ENCODE data around the gene CAPN15.

The CAPN15 gene

DNA sequence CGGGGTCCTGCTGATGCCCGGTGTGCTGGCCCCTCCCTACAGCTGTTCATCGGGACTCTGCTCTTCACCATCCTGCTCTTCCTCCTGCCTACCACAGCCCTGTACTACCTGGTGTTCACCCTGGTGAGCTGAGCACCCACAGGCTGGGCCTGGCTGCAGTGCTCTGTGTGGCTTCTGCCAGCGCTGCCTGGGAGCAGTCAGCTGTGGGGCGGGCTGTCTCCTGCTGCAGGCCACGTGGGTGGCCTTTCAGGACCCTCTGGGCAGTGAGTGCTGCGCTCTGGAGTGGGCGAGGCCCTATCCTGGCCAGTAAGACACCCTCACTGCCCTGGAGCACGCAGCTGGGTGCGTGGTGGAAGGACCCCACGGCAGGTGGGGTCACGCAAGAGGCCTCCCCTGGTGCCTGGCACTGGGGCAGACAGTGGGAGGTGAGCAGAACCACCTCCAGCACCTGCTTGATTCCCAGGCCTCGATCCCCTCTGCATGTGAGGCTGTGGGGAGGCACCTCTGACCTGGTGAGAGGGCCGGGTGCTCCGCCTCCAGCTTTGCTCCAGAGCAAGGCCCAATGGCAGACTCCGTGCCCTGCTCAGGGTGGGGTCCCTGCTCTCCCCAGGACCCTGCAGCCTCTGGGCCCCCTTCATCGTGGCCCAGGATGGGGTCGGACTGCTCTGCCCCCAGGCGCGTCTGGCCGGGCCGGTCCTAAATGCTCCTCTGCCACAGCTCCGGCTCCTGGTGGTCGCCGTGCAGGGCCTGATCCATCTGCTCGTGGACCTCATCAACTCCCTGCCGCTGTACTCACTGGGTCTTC is 52.8 kb downstream of the CAPN15 start:
- DNase-seq = no peak

DNA sequence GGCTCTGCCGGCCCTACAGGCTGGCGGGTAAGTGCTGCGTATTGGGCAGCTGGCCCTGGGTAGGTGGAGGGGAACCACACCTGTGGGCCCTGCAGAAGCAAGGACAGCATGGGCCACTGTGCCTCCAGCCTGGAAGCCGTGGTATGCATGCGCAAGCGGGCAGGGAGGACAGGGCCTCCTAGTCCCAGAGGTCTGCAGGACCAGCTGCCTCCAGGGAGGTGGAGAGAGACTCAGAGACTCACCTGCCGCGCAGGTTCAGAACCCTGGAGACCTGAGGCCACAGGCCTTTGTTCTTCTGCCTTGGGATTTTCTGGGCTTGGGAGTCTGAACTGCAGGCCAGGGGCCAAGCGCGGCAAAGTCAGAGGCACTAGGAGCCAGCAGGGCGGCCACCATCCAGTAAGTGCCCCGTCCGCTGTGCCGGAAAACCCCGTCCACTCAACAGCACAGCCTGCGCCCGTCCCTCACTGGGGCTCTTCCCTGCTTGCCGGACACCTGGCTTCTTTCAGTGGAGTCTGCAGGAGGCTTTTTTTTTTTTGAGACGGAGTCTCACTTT is 53.5 kb downstream of the CAPN15 start:
- no peak for DNase-seq

DNA sequence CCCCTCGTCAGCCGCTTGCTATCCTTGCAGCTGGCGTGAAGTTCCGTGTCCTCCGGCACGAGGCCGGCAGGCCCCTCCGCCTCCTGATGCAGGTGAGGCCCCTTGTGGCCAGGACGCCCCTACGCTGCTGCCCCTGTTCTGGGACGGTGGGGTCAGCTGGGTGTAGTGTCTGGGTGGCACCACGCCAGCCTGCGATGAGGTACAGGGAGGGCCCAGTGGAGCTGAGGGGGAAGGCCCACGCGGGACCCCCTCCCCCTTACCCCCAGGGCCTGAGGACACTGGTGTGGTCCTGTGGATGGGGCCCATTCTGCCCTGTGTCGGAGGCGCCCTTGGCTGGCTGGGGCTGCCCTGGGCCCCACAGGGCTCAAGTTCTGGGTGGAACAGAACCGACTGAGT is 54.7 kb downstream of the CAPN15 start:
- DNase-seq = no peak

DNA sequence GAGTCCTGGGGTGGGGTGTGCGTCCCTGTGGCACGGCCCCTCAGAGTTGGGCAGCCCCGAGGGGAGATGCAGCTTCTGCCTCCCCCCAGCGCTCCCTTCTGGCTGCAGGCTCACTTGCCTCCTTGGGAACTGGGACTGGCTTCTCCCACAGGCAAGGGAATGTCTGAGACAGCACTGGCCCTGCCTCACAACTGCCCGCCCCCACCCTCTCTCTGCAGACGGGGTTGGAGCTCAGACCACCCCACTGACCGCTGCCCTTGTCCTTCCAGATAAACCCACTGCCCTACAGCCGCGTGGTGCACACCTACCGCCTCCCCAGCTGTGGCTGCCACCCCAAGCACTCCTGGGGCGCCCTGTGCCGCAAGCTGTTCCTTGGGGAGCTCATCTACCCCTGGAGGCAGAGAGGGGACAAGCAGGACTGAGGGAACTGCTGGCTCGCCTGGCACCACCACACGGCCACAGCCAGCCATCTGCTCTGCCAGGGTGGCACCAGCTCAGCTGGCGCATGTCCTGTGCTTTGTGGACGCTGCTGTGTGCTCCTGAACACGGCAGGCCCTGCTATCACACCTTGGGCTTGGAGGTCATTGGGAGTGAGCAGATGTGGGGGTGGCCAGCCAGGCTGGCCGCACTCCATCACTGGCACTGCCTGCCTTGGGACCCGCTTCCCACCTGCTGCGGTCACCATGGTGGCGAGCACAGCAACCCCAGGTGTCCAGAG is 55.3 kb downstream of the CAPN15 start:
- DNase-seq = no peak

DNA sequence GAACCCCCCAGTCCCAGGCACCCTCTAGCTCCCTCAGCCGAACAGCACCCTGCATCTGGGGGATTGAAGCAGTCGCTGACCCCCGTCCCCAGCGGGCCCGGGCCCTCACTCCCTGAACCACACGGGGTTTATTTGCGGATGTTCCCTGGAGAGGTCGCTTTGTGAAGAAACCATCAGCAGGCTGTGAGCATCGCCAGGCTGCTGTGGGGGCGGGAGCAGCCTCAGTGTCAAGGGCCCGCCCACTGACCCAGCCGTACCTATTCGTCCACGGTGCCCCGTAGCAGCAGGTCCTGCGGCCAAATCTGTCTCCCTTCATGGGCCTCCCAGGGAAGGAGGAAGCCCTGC is 55.9 kb downstream of the CAPN15 start:
- no peak for DNase-seq

DNA sequence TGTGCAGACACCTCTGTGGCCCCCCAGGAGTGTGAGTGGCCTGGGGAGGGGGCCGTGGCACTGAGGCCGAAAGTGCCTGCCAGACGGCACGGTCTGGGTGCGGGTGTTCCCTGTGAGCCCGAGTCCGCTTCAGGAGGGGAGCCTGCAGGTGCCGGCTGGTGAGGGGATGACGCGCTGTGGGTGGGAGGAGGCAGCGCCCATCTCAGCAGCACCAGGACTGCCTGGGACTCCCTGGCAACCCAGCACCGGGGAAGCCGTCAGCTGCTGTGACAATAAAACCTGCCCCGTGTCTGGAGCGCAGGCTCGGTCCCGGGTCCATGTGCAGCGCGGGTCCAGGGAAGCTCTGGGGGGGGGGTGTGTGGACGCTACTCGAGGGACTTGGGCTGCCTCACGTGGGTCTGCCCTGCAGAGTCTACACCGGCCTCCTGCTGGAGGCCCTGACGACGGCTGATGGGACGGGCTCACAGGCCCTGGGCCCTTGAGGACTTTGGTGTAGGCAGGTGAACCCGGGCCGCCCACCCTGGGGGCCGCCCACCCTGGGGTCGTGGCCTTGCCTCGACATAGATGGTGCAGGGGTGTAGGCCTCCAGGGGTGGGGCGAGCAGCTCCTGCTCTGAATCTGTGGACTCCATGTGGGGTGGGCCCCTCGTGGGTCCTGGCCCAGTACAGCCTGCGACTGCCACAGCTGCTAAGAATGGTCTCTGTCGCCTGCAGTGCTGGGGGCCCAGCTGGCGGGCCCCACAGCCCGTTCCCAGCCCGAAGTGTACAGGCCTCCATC is 56.5 kb downstream of the CAPN15 start:
- no peak for DNase-seq

DNA sequence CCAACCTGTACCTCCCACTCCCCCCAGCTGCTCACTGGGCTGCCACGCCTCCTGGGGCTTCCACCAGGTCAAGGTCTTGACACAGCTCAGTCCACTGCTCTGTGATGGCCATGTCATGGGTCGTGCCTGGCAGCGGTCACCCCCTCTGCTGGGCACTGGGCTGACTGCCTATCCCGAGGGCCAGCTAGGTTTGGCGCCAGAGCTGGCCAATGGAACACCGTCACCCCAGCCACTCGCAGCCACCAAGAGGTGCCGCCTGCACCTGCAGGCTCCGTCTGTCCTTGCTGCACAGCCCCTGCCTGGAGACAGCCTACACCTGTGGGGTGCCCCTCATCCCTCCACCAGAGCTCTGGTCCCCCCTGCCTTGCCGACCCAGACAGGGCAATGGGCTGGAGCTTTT is 57.8 kb downstream of the CAPN15 start:
- DNase-seq = no peak

DNA sequence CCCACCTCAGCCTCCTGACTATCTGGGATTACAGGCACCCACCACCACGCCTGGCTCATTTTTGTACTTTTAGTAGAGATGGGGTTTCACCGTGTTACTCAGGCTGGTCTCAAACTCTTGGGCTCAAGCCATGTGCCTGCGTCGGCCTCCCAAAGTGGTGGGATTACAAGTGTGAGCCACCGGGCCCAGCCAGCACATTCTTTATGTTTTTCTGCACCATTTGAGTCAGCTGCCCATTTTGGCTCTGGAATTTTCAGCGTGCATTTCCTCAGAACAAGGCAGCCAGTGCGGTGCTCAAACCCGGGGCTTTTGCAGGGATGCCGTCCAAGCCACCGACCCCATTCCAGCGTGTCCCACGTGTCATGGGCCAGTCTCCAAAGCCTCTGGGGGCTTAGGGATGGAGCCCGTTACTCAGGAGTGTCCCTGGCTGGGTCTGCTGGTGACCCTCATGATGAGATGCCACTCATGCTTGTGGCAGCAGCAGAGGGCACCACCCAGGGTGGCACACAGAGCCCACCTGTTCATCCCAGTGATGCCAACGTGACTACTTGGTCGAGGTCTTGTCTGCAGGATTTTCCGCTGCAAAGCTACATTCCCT is 58.6 kb downstream of the CAPN15 start:
- no peak for DNase-seq

DNA sequence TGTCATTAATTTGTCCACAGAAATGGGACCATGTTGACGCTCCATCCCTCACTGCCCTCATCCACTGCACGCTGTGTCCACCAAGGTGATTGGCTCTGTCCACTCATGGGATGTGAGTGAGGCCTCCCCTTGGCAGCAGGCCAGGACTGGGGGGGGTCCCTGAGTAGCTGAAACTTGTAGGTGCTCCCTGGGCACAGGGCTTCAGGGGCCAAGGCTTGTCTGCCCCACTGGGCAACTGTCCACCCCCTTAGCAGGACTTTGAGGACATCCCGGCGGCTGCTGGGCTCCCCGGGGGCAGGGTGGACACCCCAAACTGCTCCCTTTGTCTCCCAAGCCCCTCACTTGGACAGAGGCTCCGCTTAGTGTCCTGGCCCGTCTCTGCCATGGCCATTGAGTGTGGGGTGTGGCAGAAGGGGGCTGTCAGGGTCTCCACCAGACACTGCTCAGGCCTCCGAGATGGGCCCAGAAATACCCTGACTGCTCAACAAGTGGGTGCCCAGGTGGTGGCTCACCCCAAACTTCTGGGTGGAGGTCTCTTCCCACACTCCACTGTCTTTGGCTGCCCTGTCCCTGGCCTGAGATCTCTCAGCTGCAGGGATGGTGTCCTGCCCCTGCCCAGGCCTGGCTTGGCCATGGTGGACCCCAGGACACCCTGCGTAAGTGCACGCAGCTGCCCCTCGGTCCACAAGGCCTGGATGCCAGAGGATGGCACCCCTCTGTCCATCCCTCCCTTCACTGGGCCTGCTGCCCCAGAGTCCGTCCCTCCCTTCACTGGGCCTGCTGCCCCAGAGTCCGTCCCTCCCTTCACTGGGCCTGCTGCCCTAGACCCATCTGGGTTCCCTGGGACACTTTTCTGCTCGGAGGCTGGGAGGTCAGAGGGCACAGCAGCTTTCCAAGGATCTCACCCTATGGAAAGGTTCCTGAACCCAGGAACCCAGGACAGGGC is 59.4 kb downstream of the CAPN15 start:
- no peak for DNase-seq

DNA sequence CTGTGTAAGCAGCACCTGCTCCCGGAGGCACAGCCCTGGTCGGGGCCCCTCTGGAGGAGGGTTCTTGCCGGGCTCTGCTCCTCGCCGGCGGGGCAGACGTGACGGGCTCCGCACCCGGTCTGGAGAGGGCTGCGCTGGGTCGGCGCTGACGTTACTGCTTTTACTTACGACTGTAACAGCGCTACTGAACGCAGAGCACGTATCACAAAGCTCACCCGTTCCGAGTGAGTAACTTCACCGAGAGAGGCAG is 61.1 kb downstream of the CAPN15 start:
- DNase-seq = no peak

DNA sequence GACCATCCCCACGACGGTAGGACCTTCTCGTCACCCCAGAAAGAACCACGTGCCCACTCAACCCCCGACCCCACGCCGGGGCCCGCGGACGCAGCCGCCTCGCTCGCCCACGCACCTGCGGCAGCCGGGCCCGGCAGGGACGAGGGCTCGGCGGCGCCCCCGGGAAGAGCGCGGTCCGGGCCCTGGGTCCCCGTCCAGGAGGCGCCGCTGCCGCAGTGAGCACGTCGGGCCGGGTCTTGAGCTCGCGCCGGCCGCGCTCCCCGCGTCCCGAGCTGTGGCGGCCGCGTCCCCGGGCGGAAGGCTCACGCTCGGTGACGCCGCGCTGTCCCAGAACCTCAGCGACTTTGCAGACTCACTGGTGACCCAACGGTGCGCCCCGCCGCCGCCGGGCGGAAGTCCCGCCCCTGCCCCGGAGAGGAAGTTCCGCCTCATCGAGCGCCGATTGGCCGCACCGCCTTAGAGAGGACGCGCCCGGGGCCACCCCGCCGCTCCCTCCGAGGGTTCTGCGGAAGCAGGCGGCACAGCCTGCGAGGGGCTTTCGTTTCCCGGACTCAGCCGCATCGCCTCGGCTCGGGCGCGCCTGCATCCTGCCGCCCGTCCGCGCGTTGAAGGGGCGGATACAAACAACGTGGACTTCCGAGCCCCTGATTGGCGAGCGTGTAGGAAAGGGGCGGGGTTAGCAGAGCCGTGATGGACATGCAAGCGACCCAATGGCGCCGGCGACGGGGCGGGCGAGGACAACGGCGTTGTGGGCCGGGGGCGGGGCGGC is 61.6 kb downstream of the CAPN15 start:
- peak; percentile 98 for DNase-seq

DNA sequence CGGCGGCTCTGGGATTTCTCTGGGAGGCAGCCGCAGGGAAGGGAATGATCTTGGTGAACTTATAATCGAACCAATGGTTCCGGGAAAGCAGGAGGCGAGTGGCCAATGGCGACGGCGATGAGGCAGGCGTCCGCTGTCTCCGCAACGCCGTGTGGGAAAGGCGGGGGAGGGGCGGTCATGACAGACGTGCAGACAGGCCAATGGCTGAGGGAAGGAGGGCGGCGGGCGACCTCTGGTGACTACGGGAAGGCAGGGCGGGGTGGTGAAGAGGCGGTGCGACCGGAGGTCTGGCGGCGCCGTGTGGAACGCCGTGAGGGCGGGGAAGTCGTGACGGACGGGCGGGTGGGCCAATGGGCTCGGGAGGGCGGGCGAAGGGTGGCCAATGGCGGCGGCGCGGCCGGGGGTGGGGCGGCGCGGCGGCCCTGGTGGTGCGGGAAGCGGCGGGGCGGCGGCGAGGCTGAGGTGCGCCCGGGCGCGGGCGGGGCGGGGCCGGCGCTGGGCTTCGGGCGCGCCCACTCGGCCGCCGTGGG is 62.2 kb downstream of the CAPN15 start, which contains the start of gene RAB40C:
Gene RAB40C (plus strand): TSS at position 409 of the 530 bp plus-strand sequence. CDS start 226 bp downstream, outside the sequence.
- peak; percentile 98 for DNase-seq

DNA sequence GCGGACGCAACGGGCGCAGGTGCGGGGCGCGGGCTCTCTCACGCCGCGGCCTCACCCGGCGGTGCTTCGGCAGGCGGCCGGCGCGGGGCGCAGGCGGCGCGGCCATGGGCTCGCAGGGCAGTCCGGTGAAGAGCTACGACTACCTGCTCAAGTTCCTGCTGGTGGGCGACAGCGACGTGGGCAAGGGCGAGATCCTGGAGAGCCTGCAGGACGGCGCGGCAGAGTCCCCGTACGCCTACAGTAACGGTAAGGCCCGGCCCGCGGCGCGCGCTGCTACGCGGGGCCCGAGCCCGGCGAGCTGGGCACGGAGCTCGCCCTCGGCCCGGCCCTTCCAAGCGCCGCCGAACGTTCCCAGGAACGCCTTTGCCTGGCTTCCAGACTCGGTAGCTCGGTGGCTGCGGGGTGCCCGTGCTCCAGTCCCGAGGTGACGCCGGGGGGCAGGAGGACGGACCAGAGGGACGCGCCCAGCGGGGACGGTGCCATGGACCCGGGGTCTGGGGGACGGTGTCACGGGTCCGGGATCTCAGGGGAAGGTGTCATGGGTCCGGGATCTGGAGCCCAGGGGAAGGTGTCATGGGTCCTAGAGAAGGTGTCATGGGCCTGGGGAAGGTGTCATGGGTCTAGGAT is 62.8 kb downstream of the CAPN15 start:
- no peak for DNase-seq

DNA sequence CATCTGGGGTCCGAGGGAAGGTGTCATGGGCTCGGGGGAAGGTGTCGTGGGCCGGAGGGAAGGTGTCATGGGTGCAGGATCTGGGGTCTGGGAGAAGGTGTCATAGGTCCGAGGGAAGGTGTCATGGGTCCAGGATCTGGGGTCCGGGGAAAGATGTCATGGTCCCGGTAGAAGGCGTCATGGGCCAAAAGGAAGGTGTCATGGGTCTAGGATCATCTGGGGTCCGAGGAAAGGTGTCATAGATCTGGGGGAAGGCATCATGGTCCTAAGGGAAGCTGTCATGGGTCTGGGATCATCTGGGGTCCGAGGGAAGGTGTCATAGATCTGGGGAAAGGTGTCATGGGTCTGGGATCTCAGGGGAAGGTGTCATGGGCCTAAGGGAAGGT is 63.3 kb downstream of the CAPN15 start:
- no peak for DNase-seq

DNA sequence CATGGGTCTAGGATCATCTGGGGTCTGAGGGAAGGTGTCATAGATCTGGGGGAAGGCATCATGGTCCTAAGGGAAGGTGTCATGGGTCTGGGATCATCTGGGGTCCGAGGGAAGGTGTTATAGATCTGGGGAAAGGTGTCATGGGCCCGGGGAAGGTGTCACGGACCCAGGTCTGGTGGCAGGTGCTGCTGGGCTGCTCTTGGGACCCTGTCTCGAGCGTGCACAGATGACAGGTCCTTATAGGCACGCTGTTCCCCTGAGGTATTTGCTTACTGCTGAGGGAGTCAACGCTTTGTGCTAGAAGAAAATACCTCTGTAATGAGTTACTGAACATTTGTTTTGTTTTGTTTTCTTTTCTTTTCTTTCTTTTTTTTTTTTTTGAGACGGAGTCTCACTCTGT is 63.7 kb downstream of the CAPN15 start:
- no peak for DNase-seq

DNA sequence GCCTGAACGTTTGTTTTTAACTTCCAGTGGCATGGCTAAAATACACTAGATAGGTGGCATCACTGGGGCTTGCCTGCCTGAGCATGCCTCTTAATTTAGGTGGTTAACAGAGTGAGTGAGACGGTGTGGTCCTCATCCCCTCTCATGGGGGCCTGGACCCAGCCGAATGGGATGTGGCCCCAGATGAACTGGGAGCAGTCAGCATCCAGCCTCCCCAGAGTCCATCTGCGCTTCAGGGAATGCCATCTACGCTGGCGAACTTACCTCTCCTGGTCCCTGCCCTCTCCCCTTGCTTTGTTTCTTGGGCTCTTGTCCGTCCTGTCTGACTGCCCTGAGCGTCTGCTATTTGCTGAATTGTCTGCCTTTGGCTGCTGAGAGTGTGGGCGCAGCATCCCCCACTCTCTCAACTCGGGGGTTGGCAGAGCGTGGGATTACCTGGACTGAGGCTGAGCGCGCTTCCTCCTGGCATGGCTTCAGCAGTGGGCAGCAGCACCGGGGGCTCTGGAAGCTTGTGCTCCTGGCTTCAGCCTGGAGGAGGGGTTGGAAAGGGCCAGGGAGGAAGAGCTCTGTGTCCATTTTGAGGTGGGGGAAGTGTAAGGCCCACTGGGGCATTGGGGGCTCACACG is 64.5 kb downstream of the CAPN15 start:
- no peak for DNase-seq

DNA sequence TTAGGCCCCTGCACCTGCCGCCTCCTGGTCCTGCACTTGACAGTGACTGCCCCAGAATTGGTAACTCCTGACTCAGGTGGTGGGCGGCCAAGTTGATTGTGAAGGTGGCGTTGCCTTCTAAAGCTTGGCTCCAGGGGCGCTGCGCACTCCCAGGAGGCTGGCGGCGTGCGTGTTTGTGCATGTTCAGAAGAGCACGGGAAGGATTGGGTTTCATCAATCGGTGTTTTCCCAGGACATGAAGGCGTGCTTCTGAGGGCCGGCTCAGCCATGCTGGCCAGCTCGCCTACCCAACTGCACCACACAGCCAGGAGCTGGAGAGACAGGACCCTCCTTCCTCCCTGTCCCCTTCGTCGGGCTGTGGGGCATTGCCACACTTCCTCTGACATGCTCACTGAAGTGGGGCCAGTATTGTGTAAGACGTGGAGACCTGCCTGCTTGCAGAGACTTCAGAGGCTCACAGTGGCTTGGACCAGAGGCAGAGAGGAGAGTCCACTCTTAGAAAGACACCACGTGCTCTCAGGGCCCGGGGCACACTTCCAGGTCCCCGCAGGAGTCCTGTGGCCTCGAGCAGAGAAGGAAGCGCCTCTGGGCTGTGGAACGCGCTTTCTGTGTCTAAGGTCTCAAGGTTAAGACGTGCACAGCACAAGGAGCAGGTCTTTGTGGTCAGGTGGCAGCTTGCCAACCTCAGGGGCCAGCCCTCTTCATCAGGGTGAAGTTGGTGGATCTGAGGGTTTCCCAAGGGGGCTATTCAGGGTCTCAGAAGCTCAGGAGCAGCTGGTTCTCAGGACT is 65.2 kb downstream of the CAPN15 start:
- no peak for DNase-seq

DNA sequence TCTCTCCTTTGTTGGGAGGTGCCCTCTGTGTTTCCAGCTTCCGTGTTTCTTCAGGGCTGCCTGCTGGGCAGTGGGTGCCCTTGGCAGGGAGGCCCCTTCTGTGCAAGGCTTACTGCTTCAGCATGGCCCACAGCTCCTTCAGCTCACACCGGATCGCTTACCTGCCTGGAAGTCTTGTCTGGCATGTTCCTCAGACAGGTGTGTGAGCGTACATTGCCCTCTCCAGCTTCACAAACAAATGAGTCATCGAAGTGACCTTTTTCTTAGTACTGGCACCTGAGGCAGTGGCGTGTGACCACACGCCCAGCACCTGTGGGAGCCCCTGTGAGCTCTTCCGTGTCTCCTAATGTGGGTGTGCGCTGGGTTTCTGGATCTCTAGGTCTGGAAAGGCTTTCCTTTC is 65.9 kb downstream of the CAPN15 start:
- no peak for DNase-seq

DNA sequence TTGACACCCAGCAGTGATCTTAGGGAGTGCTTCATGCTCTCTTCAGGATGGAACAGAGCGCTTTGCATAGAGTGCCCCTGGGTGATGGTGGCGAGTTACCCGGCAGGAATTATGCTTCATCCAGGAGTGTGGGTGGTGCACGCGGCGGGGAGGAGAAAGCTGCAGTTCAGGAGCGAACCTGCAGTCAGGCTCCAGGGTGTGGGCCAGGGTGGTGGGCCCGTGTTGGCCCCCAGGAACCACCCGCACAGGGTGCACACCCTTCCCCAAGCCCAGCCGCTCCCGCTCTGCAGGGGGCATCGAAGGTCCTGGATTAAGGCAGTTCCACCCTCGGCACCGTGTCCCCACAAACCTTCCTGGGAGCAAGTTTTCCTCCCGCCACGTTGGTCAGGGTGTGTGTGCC is 66.3 kb downstream of the CAPN15 start:
- DNase-seq = no peak
